ENCODE measurements around the gene TAF7L. TPM values are rescaled to one million over a fixed set of nuclear protein-coding genes. Genes with fewer than 3 reads are reported as not detected.
"Not testable (repeated sequence)": the region's sequence is repeated elsewhere in the genome, so short reads cannot be mapped to it uniquely, and the experiment has no call there.

TAF7L gene, protein sequence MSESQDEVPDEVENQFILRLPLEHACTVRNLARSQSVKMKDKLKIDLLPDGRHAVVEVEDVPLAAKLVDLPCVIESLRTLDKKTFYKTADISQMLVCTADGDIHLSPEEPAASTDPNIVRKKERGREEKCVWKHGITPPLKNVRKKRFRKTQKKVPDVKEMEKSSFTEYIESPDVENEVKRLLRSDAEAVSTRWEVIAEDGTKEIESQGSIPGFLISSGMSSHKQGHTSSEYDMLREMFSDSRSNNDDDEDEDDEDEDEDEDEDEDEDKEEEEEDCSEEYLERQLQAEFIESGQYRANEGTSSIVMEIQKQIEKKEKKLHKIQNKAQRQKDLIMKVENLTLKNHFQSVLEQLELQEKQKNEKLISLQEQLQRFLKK
- not detected for total RNA-seq

DNA sequence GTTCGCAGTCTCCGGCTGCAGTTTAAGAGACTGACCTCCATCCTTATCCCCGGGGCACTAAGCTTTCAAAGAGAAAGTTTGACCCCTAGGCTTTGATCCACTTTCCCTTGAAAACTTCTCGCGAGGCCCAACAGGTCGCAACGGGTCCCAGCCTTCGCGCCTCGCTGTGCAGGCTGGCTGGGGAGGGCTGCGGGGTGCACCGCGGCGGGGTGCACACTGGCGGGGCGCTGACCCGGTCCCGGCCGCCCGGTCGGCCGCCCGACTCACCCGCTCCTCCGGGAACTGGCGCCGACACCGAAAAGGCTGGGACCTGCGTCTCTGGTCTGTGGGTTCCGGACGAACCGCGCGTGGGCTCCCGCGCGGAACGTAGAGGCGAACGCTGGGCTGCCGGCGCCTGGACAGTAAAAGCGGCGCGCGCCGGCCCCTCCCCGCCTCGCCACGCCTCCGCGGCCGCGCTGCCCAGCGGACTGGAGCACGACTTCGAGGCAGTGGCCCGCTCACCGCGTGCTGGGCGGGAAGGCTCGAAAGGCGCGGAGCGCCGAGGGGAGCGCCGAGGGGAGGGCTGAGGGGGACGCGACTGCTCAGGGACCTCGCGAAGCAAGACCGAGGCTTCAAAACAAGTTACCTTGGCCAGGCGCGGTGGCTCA lies at the start of gene TAF7L:
TSS of gene TAF7L (minus strand) at position 378 of the 647 bp plus-strand sequence. CDS start 3,791 bp downstream, outside the sequence.
- no peaks in the 10 kb centered on the region for H3K27me3 ChIP-seq
- no peak within 1 kb of the TSS for H3K27ac ChIP-seq
- no peaks in the 10 kb centered on the region for H3K9me3 ChIP-seq
- DNase-seq (peak in 1 of 2 donors; percentile 82), ATAC-seq (ENCODE audit: low FRiP score in 2 of 2) (no peak)
- WGBS, 2 donors = 53 to 60% methylated on average over 3 to 59 of the region's 75 CpGs
- H3K4me1 ChIP-seq = peaks cover 0 to 6% (median 0%) of the 10 kb centered on the region in 4 donors
- TF ChIP-seq POLR2AphosphoS5 (IDR thresholded peaks at IDR 0.05) (no peak), POLR2A (IDR thresholded peaks at IDR 0.05) (no peak), CTCF (IDR thresholded peaks at IDR 0.05) (no peak), EP300 (IDR thresholded peaks at IDR 0.05) (no peak)
- H3K36me3 ChIP-seq = no peaks in the 10 kb centered on the region
- peak within 1 kb of the TSS in 2 of 4 donors; percentile 13 to 25 for H3K4me3 ChIP-seq

DNA sequence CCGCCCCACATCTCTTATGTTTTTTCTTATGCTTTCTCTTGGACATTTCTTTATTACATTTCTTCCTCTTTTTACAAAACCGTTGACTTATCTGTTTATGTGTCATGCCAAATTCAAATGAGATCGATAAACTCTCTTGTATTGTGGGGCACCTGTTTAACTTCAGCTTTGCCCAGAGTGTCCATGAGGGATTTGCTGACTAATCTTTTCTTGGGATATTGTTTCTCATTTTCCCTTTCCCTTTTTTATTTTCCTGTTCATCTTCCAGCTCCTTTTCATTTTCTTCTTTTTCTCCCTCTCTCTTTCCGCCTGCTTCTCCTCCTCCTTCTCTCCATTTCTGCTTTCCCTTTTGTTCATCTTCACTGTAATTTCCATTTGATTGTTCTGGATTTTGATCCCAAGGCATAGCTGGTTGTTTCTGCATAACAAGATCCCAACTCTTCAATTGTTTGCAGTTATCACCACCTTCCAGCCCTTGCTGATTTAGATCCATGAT lies 46.7 kb upstream of the TAF7L start:
- no peak for TF ChIP-seq CTCF (IDR thresholded peaks at IDR 0.05)
- TF ChIP-seq POLR2A (IDR thresholded peaks at IDR 0.05) = no peak
- TF ChIP-seq EP300 (IDR thresholded peaks at IDR 0.05) = no peak
- no peak for TF ChIP-seq POLR2AphosphoS5 (IDR thresholded peaks at IDR 0.05)
- DNase-seq (no peak), ATAC-seq (ENCODE audit: low FRiP score in 2 of 2) (no peak)
- H3K4me1 ChIP-seq = no peaks in the 10 kb centered on the region
- no peaks in the 10 kb centered on the region for H3K9me3 ChIP-seq
- no peaks in the 10 kb centered on the region for H3K36me3 ChIP-seq
- no peak overlapping the region for H3K27ac ChIP-seq
- no peaks in the 10 kb centered on the region for H3K27me3 ChIP-seq
- no peak overlapping the region for H3K4me3 ChIP-seq
- WGBS, 2 donors = 77 to 88% methylated on average over 4 of the region's 4 CpGs

DNA sequence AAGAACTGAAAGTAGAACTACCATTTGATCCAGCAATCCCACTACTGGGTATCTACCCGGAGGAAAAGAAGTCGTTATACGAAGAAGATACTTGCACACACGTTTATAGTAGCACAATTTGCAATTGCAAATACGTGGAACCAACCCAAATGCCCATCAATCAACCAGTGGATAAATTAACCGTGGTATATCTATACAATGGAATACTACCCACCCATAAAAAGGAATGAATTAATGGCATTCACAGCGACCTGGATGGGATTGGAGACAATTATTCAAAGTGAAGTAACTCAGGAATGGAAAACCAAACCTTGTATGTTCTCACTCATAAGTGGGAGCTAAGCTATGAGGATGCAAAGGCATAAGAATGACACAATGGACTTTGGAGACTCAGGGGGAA lies 43.2 kb upstream of the TAF7L start:
- H3K27me3 ChIP-seq; DNase-seq; H3K36me3 ChIP-seq; ATAC-seq (ENCODE audit: low FRiP score in 2 of 2); H3K27ac ChIP-seq; H3K4me3 ChIP-seq; H3K4me1 ChIP-seq; H3K9me3 ChIP-seq: not testable (repeated sequence)
- 66 to 85% methylated on average over 7 of the region's 7 CpGs for WGBS, 2 donors

DNA sequence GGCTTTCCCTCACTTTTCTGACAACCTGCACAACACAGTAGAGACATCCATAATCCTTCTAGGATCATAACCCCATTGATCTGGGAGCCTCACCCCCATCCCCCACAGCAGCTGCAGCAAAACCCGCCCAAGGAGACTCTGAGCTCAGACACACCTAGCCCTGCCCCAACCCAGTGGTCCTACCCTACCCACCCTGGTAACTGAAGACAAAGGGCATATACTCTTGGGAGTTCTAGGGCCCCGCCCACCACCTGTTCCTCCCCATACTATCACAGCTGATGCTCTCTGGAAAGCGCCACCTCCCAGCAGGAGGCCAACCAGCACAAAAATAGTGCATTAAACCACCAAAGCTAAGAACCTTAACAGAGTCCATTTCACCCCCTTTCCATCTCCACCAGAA lies 35.5 kb upstream of the TAF7L start:
- 78 to 94% methylated on average over 3 of the region's 3 CpGs for WGBS, 2 donors
- ATAC-seq (ENCODE audit: low FRiP score in 2 of 2); DNase-seq; H3K4me1 ChIP-seq; H3K27ac ChIP-seq; H3K9me3 ChIP-seq; H3K27me3 ChIP-seq; H3K4me3 ChIP-seq; H3K36me3 ChIP-seq: not testable (repeated sequence)

GRCh38 chrX:101303790-101304189 lies 12.7 kb upstream of the TAF7L start:
- TF ChIP-seq EP300 (IDR thresholded peaks at IDR 0.05) (no peak), POLR2A (IDR thresholded peaks at IDR 0.05) (no peak), POLR2AphosphoS5 (IDR thresholded peaks at IDR 0.05) (no peak), CTCF (IDR thresholded peaks at IDR 0.05) (no peak)
- ATAC-seq (ENCODE audit: low FRiP score in 2 of 2) (no peak), DNase-seq (no peak)
- Histone ChIP-seq H3K27ac (no peak overlapping the region), H3K9me3 (peaks cover 0 to 4% (median 0%) of the 10 kb centered on the region in 4 donors), H3K36me3 (no peaks in the 10 kb centered on the region), H3K4me3 (no peak overlapping the region), H3K27me3 (no peaks in the 10 kb centered on the region), H3K4me1 (no peaks in the 10 kb centered on the region)
- WGBS, 2 donors = 90 to 95% methylated on average over 1 of the region's 1 CpG

GRCh38 chrX:101295603-101296002 lies 4.5 kb upstream of the TAF7L start:
- not testable (repeated sequence) for H3K36me3 ChIP-seq; DNase-seq; H3K4me3 ChIP-seq; H3K27ac ChIP-seq; H3K9me3 ChIP-seq; ATAC-seq (ENCODE audit: low FRiP score in 2 of 2); H3K4me1 ChIP-seq; H3K27me3 ChIP-seq
- 92 to 96% methylated on average over 3 of the region's 3 CpGs for WGBS, 2 donors
